Measurements from ENCODE around the gene SENP1. TPM values are rescaled to one million over a fixed set of nuclear protein-coding genes. Genes with fewer than 3 reads are reported as not detected.

The SENP1 gene
- total and polyA plus RNA-seq, 11 donors: 2.1 to 13.6 (median 8.6) TPM

DNA sequence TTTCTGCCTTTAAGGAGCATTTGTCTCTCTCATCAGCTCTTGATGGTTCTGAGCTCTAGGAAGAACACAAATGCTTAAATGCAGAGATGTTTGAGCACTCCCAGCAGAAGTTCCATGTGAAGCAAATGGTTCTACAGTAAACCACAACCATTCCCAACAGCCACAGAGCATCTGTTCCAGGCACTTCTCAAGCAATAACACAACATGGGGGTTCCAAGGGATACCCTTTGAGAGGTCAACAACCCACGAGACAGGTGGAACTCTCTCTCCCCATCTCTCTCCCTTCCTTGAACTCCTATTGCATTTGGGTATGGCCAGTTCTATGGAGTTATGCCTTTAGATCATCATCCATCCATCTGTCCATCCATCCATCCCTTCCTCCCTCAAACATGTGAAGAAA is 96.4 kb downstream of the SENP1 start:
- DNase-seq: no peak
- intact Hi-C loops (cut with DNase I): no loop called here
- ATAC-seq: no peak
- Histone ChIP-seq H3K36me3 (no peaks in the 10 kb centered on the region), H3K27ac (no peak overlapping the region), H3K4me1 (peaks cover 0 to 8% (median 4%) of the 10 kb centered on the region in 12 donors), H3K27me3 (peaks cover 13 to 49% (median 18%) of the 10 kb centered on the region in 9 donors), H3K9me3 (no peaks in the 10 kb centered on the region), H3K4me3 (no peak overlapping the region)
- no peak for TF ChIP-seq POLR2A (IDR thresholded peaks at IDR 0.05)
- TF ChIP-seq, protein P1, sequence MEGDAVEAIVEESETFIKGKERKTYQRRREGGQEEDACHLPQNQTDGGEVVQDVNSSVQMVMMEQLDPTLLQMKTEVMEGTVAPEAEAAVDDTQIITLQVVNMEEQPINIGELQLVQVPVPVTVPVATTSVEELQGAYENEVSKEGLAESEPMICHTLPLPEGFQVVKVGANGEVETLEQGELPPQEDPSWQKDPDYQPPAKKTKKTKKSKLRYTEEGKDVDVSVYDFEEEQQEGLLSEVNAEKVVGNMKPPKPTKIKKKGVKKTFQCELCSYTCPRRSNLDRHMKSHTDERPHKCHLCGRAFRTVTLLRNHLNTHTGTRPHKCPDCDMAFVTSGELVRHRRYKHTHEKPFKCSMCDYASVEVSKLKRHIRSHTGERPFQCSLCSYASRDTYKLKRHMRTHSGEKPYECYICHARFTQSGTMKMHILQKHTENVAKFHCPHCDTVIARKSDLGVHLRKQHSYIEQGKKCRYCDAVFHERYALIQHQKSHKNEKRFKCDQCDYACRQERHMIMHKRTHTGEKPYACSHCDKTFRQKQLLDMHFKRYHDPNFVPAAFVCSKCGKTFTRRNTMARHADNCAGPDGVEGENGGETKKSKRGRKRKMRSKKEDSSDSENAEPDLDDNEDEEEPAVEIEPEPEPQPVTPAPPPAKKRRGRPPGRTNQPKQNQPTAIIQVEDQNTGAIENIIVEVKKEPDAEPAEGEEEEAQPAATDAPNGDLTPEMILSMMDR (IDR thresholded peaks at IDR 0.05): no peak
- 31 to 86% (median 75%) methylated on average over 1 of the region's 1 CpG for WGBS, 4 donors

DNA sequence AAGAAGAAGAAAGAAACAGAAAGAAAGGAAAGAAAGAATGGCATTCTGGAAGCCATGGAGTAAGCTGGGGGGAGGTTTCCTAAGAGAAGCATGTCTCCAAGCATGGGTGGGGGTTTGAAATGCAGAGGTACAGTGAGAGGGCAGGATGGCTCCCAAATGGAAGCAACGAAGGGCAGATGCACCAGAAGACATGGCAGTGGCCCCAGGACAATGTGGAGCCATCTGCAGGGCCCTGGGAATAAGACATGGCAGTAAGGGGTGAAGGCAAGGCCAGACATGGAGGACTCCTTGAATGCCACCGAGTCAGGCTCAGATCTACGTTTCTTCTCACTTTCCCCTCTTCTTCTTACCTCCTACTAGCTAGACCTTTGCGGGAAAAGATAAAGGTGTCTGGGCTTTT is 96.9 kb downstream of the SENP1 start:
- DNase-seq (no peak), ATAC-seq (no peak)
- no peaks in the 10 kb centered on the region for H3K9me3 ChIP-seq
- intact Hi-C loops (cut with DNase I): no loop called here
- H3K4me3 ChIP-seq: no peak overlapping the region
- H3K27me3 ChIP-seq: peaks cover 18 to 54% (median 24%) of the 10 kb centered on the region in 9 donors
- 80 to 84% (median 83%) methylated on average over 4 of the region's 4 CpGs for WGBS, 4 donors
- H3K4me1 ChIP-seq: peaks cover 0 to 13% (median 9%) of the 10 kb centered on the region in 12 donors
- TF ChIP-seq, protein P1 (IDR thresholded peaks at IDR 0.05): no peak
- TF ChIP-seq POLR2A (IDR thresholded peaks at IDR 0.05): no peak
- H3K27ac ChIP-seq: no peak overlapping the region
- H3K36me3 ChIP-seq: no peaks in the 10 kb centered on the region

DNA sequence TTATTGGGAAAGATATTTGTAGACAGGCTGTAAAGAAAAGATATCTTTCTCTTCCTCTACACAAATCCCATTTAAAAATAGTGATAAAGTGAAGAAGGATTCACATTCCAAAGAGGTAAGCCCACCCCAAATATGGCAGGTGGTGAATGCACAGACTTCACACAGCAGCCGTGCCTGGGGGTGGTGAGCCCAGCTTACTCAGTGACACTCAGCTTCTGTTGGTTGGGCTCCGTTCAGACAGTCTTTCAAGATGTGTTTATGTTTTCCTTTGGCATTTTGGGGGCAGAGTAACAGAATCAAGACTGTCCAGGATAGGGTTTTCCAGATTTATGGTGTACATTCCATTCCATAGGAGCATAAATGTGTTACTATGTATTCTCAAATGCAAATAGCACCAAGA is 97.5 kb downstream of the SENP1 start:
- intact Hi-C loops (cut with DNase I): no loop called here

DNA sequence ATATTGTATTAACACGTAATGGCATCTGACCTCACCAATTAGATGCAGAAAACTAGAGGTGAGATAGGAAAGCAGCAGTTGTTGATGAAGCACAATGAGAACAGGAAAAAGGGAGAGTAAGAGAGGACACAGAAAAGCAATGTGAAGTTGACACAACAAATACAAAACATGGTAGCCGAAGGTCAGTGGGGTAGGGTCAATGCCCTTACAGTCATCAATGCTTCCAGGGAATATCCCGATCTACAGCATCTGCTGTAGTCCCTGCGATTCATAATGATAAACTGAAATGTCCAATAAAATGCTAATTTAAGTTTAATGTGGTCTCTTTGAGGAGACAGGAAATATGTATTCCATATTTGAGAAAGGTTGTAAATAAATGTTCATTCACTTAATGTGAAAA is 98.7 kb downstream of the SENP1 start:
- H3K4me1 ChIP-seq: peaks cover under 1 to 30% (median 26%) of the 10 kb centered on the region in 12 donors
- DNase-seq: no peak
- TF ChIP-seq, protein P1 (IDR thresholded peaks at IDR 0.05): no peak
- TF ChIP-seq POLR2A (IDR thresholded peaks at IDR 0.05): no peak
- H3K27me3 ChIP-seq: peaks cover 21 to 70% (median 41%) of the 10 kb centered on the region in 9 donors
- H3K36me3 ChIP-seq: no peaks in the 10 kb centered on the region
- no peaks in the 10 kb centered on the region for H3K9me3 ChIP-seq
- H3K4me3 ChIP-seq: no peak overlapping the region
- WGBS, 4 donors: 87 to 94% (median 89%) methylated on average over 4 of the region's 4 CpGs
- H3K27ac ChIP-seq: no peak overlapping the region
- intact Hi-C loops (cut with DNase I): no loop called here
- ATAC-seq: no peak

More for the DNA sequence above, 97.5 kb downstream of the SENP1 start:
- Histone ChIP-seq H3K27me3 (peaks cover 21 to 60% (median 30%) of the 10 kb centered on the region in 9 donors), H3K4me3 (no peak overlapping the region), H3K27ac (no peak overlapping the region), H3K9me3 (no peaks in the 10 kb centered on the region), H3K36me3 (no peaks in the 10 kb centered on the region), H3K4me1 (peaks cover 0 to 19% (median 15%) of the 10 kb centered on the region in 12 donors)
- TF ChIP-seq, protein P1 (IDR thresholded peaks at IDR 0.05): no peak
- TF ChIP-seq POLR2A (IDR thresholded peaks at IDR 0.05): no peak
- DNase-seq (no peak), ATAC-seq (no peak)
- WGBS, 4 donors: 49 to 66% (median 55%) methylated on average over 2 of the region's 2 CpGs

All from heart left ventricle (tissue), 16 donors.